B cell (primary cell): Measurements from ENCODE around the gene MAGI2.

Experiments used
- EZH2 ChIP-seq: IDR thresholded peaks from 2 replicates; pipeline ENCODE4 v1.6.1; 2012; ENCODE audit warnings: borderline replicate concordance, low read depth, mild to moderate bottlenecking, moderate library complexity, low read length; ENCODE audit not compliant: insufficient read depth, poor library complexity, severe bottlenecking
- TF ChIP-seq, protein P1 (sequence below): fragments of 200-600 bp; IDR thresholded peaks from one replicate; pipeline ENCODE4 v1.8.0; 2022; ENCODE audit warnings: antibody characterized with exemption, mild to moderate bottlenecking

DNA sequence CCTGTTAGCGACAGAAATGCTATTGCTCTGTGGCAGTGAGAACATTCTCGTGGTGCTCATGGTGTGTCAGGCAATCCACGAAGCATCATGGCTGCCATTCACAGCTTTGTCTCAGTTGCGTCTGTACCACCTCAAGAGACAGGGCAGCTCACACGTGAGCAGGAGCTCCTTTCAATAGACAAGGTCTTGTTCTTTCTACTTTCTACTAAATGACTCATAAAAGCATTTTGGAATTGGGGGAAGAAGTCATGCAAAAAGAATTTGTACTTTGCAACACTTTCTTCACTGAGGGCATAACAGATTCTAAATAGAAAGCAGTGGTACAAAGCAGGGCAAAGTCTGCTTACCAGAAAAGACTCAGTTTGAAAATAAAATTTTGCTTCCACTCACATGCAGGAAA is 1016.3 kb downstream of the MAGI2 start:
- TF ChIP-seq, protein P1, sequence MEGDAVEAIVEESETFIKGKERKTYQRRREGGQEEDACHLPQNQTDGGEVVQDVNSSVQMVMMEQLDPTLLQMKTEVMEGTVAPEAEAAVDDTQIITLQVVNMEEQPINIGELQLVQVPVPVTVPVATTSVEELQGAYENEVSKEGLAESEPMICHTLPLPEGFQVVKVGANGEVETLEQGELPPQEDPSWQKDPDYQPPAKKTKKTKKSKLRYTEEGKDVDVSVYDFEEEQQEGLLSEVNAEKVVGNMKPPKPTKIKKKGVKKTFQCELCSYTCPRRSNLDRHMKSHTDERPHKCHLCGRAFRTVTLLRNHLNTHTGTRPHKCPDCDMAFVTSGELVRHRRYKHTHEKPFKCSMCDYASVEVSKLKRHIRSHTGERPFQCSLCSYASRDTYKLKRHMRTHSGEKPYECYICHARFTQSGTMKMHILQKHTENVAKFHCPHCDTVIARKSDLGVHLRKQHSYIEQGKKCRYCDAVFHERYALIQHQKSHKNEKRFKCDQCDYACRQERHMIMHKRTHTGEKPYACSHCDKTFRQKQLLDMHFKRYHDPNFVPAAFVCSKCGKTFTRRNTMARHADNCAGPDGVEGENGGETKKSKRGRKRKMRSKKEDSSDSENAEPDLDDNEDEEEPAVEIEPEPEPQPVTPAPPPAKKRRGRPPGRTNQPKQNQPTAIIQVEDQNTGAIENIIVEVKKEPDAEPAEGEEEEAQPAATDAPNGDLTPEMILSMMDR, result no peak
- no peak for TF ChIP-seq EZH2
